Prostate gland (tissue), 2 donors: Measurements from ENCODE around the gene STOM.

ENCODE experiments used
- CTCF ChIP-seq, 4 experiments: fragments of 200-600 bp in 2 of 4; fragments of 450-650 bp in 2 of 4; sonication (generic) in 2 of 4; IDR thresholded peaks; 1 replicate in 3 of 4; 2 replicates in 1 of 4; pipeline ENCODE4 v1.5.1; 2016 to 2019; ENCODE audit warnings: antibody characterized with exemption in 4 of 4, mild to moderate bottlenecking in 2 of 4, moderate library complexity in 2 of 4
- POLR2A ChIP-seq: fragments of 450-650 bp; IDR thresholded peaks from one replicate; pipeline ENCODE4 v1.6.1; 2016; ENCODE audit warnings: antibody characterized with exemption, mild to moderate bottlenecking
- POLR2AphosphoS5 ChIP-seq: sonication (generic); formaldehyde crosslinking; IDR thresholded peaks from one replicate; pipeline ENCODE4 v1.6.1; 2017; ENCODE audit warnings: antibody characterized with exemption

GRCh38 chr9:121319383-121319780 is 50.7 kb downstream of the STOM start:
- TF ChIP-seq POLR2A (no peak), CTCF (IDR thresholded peaks at IDR 0.05) (no peak), POLR2AphosphoS5 (no peak)
